ENCODE results near the gene PACRGL.
"Not testable (repeated sequence)": the region's sequence is repeated elsewhere in the genome, so short reads cannot be mapped to it uniquely, and the experiment has no call there.

Gene PACRGL

GRCh38 chr4:20723019-20723418 is 22.8 kb downstream of the PACRGL start:
- peak; percentile 67 for DNase-seq (ENCODE audit: low read depth)
- no peak for TF ChIP-seq CTCF (IDR thresholded peaks at IDR 0.05; ENCODE audit: insufficient read depth, low read depth, low read length, missing control alignments)
- no peak overlapping the region for H3K4me3 ChIP-seq (ENCODE audit: low read length)

GRCh38 chr4:20723463-20723862 is 23.2 kb downstream of the PACRGL start:
- DNase-seq (ENCODE audit: low read depth): no peak
- TF ChIP-seq CTCF (IDR thresholded peaks at IDR 0.05; ENCODE audit: insufficient read depth, low read depth, low read length, missing control alignments): no peak

GRCh38 chr4:20724915-20725314 is 24.7 kb downstream of the PACRGL start:
- no peak for TF ChIP-seq CTCF (IDR thresholded peaks at IDR 0.05; ENCODE audit: insufficient read depth, low read depth, low read length, missing control alignments)
- no peak for DNase-seq (ENCODE audit: low read depth)
- H3K4me3 ChIP-seq (ENCODE audit: low read length): no peak overlapping the region

More at GRCh38 chr4:20723463-20723862, 23.2 kb downstream of the PACRGL start:
- no peak overlapping the region for H3K4me3 ChIP-seq (ENCODE audit: low read length)

GRCh38 chr4:20735931-20736330 is 35.7 kb downstream of the PACRGL start:
- no peak for TF ChIP-seq CTCF (IDR thresholded peaks at IDR 0.05; ENCODE audit: insufficient read depth, low read depth, low read length, missing control alignments)
- H3K4me3 ChIP-seq (ENCODE audit: low read length): no peak overlapping the region
- no peak for DNase-seq (ENCODE audit: low read depth)

- H3K4me3 ChIP-seq (ENCODE audit: low read length); DNase-seq (ENCODE audit: low read depth): not testable (repeated sequence)
Observed at GRCh38 chr4:20746000-20746399, 45.7 kb downstream of the PACRGL start.

- DNase-seq (ENCODE audit: low read depth): no peak
- H3K4me3 ChIP-seq (ENCODE audit: low read length): no peak overlapping the region
- no peak for TF ChIP-seq CTCF (IDR thresholded peaks at IDR 0.05; ENCODE audit: insufficient read depth, low read depth, low read length, missing control alignments)
Observed at GRCh38 chr4:20752641-20753040, 52.4 kb downstream of the PACRGL start.

- no peak overlapping the region for H3K4me3 ChIP-seq (ENCODE audit: low read length)
- no peak for DNase-seq (ENCODE audit: low read depth)
- no peak for TF ChIP-seq CTCF (IDR thresholded peaks at IDR 0.05; ENCODE audit: insufficient read depth, low read depth, low read length, missing control alignments)
Observed at GRCh38 chr4:20754036-20754435, 53.8 kb downstream of the PACRGL start.

GRCh38 chr4:20760053-20760452 is 59.8 kb downstream of the PACRGL start:
- peak; percentile 4 for DNase-seq (ENCODE audit: low read depth)
- no peak for TF ChIP-seq CTCF (IDR thresholded peaks at IDR 0.05; ENCODE audit: insufficient read depth, low read depth, low read length, missing control alignments)
- H3K4me3 ChIP-seq (ENCODE audit: low read length): no peak overlapping the region
